AG04449 (cell line): Measurements from ENCODE around the gene ANXA2.

Experiments
- CTCF ChIA-PET: fragments of 350-600 bp; formaldehyde crosslinking; extraction: SDS; loops from one replicate; lab custom pipeline; 2021; ENCODE audit warnings: antibody characterized with exemption; lab: Yijun Ruan, JAX
- POLR2A ChIA-PET: fragments of 400-600, 350-600 bp; formaldehyde crosslinking; extraction: SDS; loops from one replicate; lab custom pipeline; 2020; ENCODE audit warnings: antibody characterized with exemption, inconsistent platforms; lab: Yijun Ruan, JAX
- DNase-seq: peaks from one replicate; pipeline ENCODE4 v3.0.0-alpha.2; 2010; ENCODE audit warnings: low read depth, low spot score
- H3K4me3 ChIP-seq: 2 replicates; pipeline ENCODE4 v1.5.1; 2011; ENCODE audit warnings: low read depth, mild to moderate bottlenecking, control low read depth, low read length
- CTCF ChIP-seq: IDR thresholded peaks from one replicate; pipeline ENCODE4 v1.5.1; 2011; ENCODE audit warnings: mild to moderate bottlenecking, moderate library complexity, low read length, control low read depth, inconsistent platforms; ENCODE audit not compliant: insufficient read depth; ENCODE audit errors: missing control alignments

ANXA2 gene

GRCh38 chr15:60421544-60421943, 23.8 kb upstream of the ANXA2 start:
- no peak overlapping the region for H3K4me3 ChIP-seq
- POLR2A ChIA-PET = interaction anchor here (0.8 to 2.4 kb wide), 5 partner anchors 14 to 29 kb away, joined by 3 to 18 read pairs (median 5); partner anchors contain the start of gene ANXA2
- no peak for TF ChIP-seq CTCF
- no peak for DNase-seq
- CTCF ChIA-PET = interaction anchor here (1.1 to 2.1 kb wide), 7 partner anchors 9 to 93 kb away, joined by 3 to 6 read pairs (median 3); no protein-coding TSS in a partner anchor

DNA sequence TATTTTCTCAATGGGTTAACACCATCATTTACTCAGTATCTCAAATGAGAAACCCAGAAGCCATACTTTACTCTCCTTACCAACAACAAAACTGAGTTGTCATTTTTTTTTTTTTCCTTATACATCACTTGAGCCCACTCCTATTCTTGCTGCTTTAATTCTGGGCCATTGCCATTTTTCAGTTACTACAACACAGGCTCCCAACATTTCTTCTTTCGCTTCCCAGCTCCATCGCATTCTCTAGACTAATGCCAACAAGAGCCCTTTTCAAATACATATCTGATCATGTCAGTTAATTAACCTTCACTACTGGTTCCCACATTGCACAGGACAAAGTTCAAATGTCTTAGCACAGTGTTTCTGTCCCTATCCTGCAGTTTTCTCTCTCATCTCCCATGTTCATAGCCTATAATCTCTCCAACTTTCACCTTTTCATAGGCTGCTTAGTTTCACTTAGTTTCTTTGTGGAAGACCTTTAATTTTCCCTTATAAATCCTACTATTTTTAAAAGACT, 22.5 kb upstream of the ANXA2 start:
- no peak overlapping the region for H3K4me3 ChIP-seq
- ChIA-PET CTCF (interaction anchor here (1.2 to 2.1 kb wide), 4 partner anchors 10 to 62 kb away, joined by 3 to 6 read pairs (median 4); no protein-coding TSS in a partner anchor), POLR2A (interaction anchor here (0.6 to 1.7 kb wide), 4 partner anchors 18 to 39 kb away, joined by 3 to 6 read pairs (median 4); partner anchors contain the start of gene ANXA2)
- TF ChIP-seq CTCF = no peak
- DNase-seq = no peak

DNA sequence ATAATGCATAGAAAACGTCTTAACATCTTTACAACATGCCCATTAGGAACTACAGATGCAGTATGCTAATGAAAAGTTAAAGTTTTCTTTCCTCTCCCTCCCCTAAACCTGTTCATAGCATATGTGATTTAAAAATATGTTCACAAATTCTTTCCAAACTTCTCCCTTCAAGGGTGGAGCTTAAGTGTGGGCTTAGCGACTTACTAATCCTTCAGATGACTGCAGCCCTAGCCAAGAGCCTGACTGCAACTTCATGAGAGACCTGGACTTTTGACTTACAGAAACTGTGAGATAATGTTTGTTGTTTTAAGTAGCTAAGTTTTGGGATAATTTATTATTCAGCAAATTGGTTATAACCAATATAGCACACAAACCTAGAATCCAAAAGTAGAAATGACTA, 22.0 kb upstream of the ANXA2 start:
- TF ChIP-seq CTCF = no peak
- DNase-seq = no peak
- ChIA-PET CTCF (interaction anchor here (1.4 to 2.1 kb wide), 3 partner anchors 11 to 62 kb away, joined by 4 to 6 read pairs (median 5); no protein-coding TSS in a partner anchor), POLR2A (interaction anchor here (0.6 to 1.7 kb wide), 4 partner anchors 17 to 38 kb away, joined by 3 to 6 read pairs (median 4); partner anchors contain the start of gene ANXA2)
- H3K4me3 ChIP-seq = no peak overlapping the region

DNA sequence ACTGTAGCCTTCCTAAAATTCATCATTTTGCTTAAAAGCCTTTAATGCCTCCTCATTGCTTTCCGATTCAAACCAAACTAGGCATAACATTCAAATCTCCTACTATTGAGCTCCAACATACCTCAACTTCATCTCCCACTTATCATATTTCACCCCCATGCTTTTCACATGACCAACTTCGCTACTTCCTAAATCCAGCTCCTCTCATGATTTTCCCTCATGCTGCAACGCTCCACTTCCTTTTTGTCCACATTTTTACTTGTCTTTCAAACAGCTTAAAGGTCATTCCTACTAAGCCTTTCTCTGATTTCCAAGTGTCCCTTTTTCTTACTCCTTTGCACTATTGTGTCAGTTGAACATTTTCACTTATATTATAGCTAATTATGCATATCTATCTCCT, 20.3 kb upstream of the ANXA2 start:
- ChIA-PET POLR2A (no interaction called here), CTCF (interaction anchor here (0.9 to 1.4 kb wide), 4 partner anchors 9 to 91 kb away, joined by 3 to 6 read pairs (median 4); no protein-coding TSS in a partner anchor)

GRCh38 chr15:60417112-60417511, 19.3 kb upstream of the ANXA2 start:
- no peak for TF ChIP-seq CTCF
- CTCF ChIA-PET = interaction anchor here (0.9 to 1.2 kb wide), 3 partner anchors 8 to 90 kb away, joined by 3 to 4 read pairs (median 3); no protein-coding TSS in a partner anchor
- H3K4me3 ChIP-seq = no peak overlapping the region
- no peak for DNase-seq
- POLR2A ChIA-PET = no interaction called here

More for the DNA sequence above, 20.3 kb upstream of the ANXA2 start:
- no peak for DNase-seq
- TF ChIP-seq CTCF = no peak
- H3K4me3 ChIP-seq = no peak overlapping the region

- no peak for TF ChIP-seq CTCF
- no peak for DNase-seq
- no peak overlapping the region for H3K4me3 ChIP-seq
- ChIA-PET POLR2A (no interaction called here), CTCF (no interaction called here)
Observed at GRCh38 chr15:60416484-60416883, 18.7 kb upstream of the ANXA2 start.
